CD14-positive monocyte (primary cell): ENCODE measurements around the gene TMEM117. TPM values are rescaled to one million over a fixed set of nuclear protein-coding genes. Genes with fewer than 3 reads are reported as not detected.
"Not testable (repeated sequence)": the region's sequence is repeated elsewhere in the genome, so short reads cannot be mapped to it uniquely, and the experiment has no call there.

Experiments used
- DNase-seq, 3 donors: peaks; one replicate each; pipeline ENCODE4 v3.0.0-alpha.2; 2011 to 2022
- H2AFZ ChIP-seq: 2 replicates; pipeline ENCODE4 v1.6.0; 2012; ENCODE audit warnings: mild to moderate bottlenecking, low read depth, low read length, inconsistent platforms; ENCODE audit not compliant: insufficient read depth, poor library complexity, severe bottlenecking
- H3K27ac ChIP-seq, 2 donors: 1 replicate in 1 of 2; 2 replicates in 1 of 2; pipeline ENCODE4 v1.5.1; 2012 to 2013; ENCODE audit warnings: low read length in 2 of 2, control low read depth in 1 of 2, inconsistent platforms in 1 of 2, low read depth in 1 of 2, mild to moderate bottlenecking in 1 of 2
- H3K27me3 ChIP-seq, 2 donors: one replicate each; pipeline versions ENCODE4 v1.6.0 to v1.6.1; 2011 to 2013; ENCODE audit warnings: low read length in 2 of 2; ENCODE audit not compliant: control insufficient read depth in 2 of 2, insufficient read depth in 2 of 2
- H3K36me3 ChIP-seq, 2 donors: replicated peaks in 1 of 2; 1 replicate in 1 of 2; 2 replicates in 1 of 2; pipeline versions ENCODE4 v1.5.1 to v1.6.1; 2012 to 2013; ENCODE audit warnings: low read length in 2 of 2, control low read depth in 1 of 2, inconsistent platforms in 1 of 2, mild to moderate bottlenecking in 1 of 2; ENCODE audit not compliant: insufficient read depth in 2 of 2, control insufficient read depth in 1 of 2
- H3K4me1 ChIP-seq, 2 donors: 1 replicate in 1 of 2; 2 replicates in 1 of 2; pipeline versions ENCODE4 v1.5.1 to v1.6.1; 2012 to 2013; ENCODE audit warnings: low read length in 2 of 2, control low read depth in 1 of 2, inconsistent platforms in 1 of 2, mild to moderate bottlenecking in 1 of 2, moderate library complexity in 1 of 2; ENCODE audit not compliant: insufficient read depth in 2 of 2, control insufficient read depth in 1 of 2
- H3K4me2 ChIP-seq: replicated peaks from 2 replicates; pipeline ENCODE3; 2012; ENCODE audit warnings: low read length, moderate library complexity, mild to moderate bottlenecking; ENCODE audit not compliant: poor library complexity, severe bottlenecking; ENCODE audit errors: extremely low read depth
- H3K4me3 ChIP-seq, 3 experiments: fragments of 200-600 bp in 1 of 3; sonication (generic) in 1 of 3; replicated peaks in 1 of 3; 1 replicate in 2 of 3; 2 replicates in 1 of 3; pipeline ENCODE4 v1.5.1; 2011 to 2013; ENCODE audit warnings: low read length in 3 of 3, mild to moderate bottlenecking in 3 of 3, control low read depth in 2 of 3, low read depth in 2 of 3, inconsistent platforms in 1 of 3, moderate library complexity in 1 of 3
- H3K79me2 ChIP-seq: 2 replicates; pipeline ENCODE4 v1.6.0; 2012; ENCODE audit warnings: mild to moderate bottlenecking, control low read depth, inconsistent platforms, low read length, moderate library complexity; ENCODE audit not compliant: insufficient read depth
- H3K9ac ChIP-seq: 2 replicates; pipeline ENCODE4 v1.6.0; 2017; ENCODE audit warnings: low read length, mild to moderate bottlenecking; ENCODE audit not compliant: insufficient read depth, poor library complexity, severe bottlenecking
- H3K9me3 ChIP-seq, 2 donors: replicated peaks in 1 of 2; 1 replicate in 1 of 2; 2 replicates in 1 of 2; pipeline versions ENCODE4 v1.5.1 to v1.6.1; 2012 to 2013; ENCODE audit warnings: low read length in 2 of 2, control low read depth in 1 of 2; ENCODE audit not compliant: control insufficient read depth in 1 of 2, insufficient read depth in 1 of 2
- H4K20me1 ChIP-seq: 2 replicates; pipeline ENCODE4 v1.6.0; 2012; ENCODE audit warnings: mild to moderate bottlenecking, low read length, control low read depth, moderate library complexity; ENCODE audit not compliant: insufficient read depth
- H3K27ac Mint-ChIP-seq, 7 donors: one replicate each; pipeline ENCODE4 v1.8.0; 2020; ENCODE audit warnings: mild to moderate bottlenecking in 7 of 7, mixed read lengths in 7 of 7, moderate library complexity in 6 of 7, inconsistent platforms in 2 of 7
- H3K27me3 Mint-ChIP-seq, 3 donors: one replicate each; pipeline ENCODE4 v1.8.0; 2021 to 2022; ENCODE audit warnings: low read depth in 3 of 3, mild to moderate bottlenecking in 3 of 3, mixed read lengths in 3 of 3, moderate library complexity in 3 of 3, inconsistent platforms in 1 of 3
- H3K36me3 Mint-ChIP-seq, 2 donors: one replicate each; pipeline ENCODE4 v1.8.0; 2020; ENCODE audit warnings: mixed read lengths in 2 of 2, inconsistent platforms in 1 of 2, mild to moderate bottlenecking in 1 of 2
- H3K4me1 Mint-ChIP-seq: one replicate; pipeline ENCODE4 v1.8.0; 2020; ENCODE audit warnings: mild to moderate bottlenecking, mixed read lengths
- H3K4me3 Mint-ChIP-seq, 2 donors: one replicate each; pipeline ENCODE4 v1.8.0; 2020; ENCODE audit warnings: mild to moderate bottlenecking in 2 of 2, mixed read lengths in 2 of 2, moderate library complexity in 1 of 2
- H3K9me3 Mint-ChIP-seq, 7 donors: one replicate each; pipeline ENCODE4 v1.8.0; 2020 to 2022; ENCODE audit warnings: mixed read lengths in 7 of 7, mild to moderate bottlenecking in 6 of 7, moderate library complexity in 6 of 7, inconsistent platforms in 2 of 7
- CTCF ChIP-seq: fragments of 200-600 bp; IDR thresholded peaks from one replicate; pipeline ENCODE4 v1.8.0; 2022; ENCODE audit warnings: antibody characterized with exemption, mild to moderate bottlenecking
- WGBS: methylation state at CpG from one replicate; pipeline ENCODE4 v1.1.5; 2013; ENCODE audit warnings: missing lambda C conversion rate; ENCODE audit not compliant: insufficient coverage; 5-methylcytosine and 5-hydroxymethylcytosine counted together
- intact Hi-C, 2 donors: fragments of 100-400 bp; cut with micrococcal nuclease; formaldehyde crosslinking; loops; one replicate each; pipeline versions ENCODE4 v1.15.0 to v1.15.1; 2023
- polyA plus RNA-seq, 3 donors: library from polyadenylated mRNA; depleted of rRNA in 1 of 3; unstranded in 2 of 3; stranded (reverse) in 1 of 3; fragments of 300-500 nt in 2 of 3; fragments of >200 nt in 1 of 3; fragmentation: Illumina TruSeq in 2 of 3; gene quantifications; 1 replicate in 2 of 3; 2 replicates in 1 of 3; pipeline ENCODE4 v1.2.3, GENCODE V29; 2012 to 2021

Gene TMEM117
- polyA plus RNA-seq, 3 donors, result 0.11 to 0.42 TPM; not detected in 1

- Histone ChIP-seq H3K27me3 (no peaks in the 10 kb centered on the region), H2AFZ (no peak overlapping the region), H3K4me3 (no peak overlapping the region), H4K20me1 (no peaks in the 10 kb centered on the region), H3K79me2 (no peaks in the 10 kb centered on the region), H3K27ac (no peak overlapping the region), H3K4me1 (no peaks in the 10 kb centered on the region), H3K9me3 (peaks cover 0 to 19% of the 10 kb centered on the region in 2 donors), H3K9ac (no peak overlapping the region), H3K4me2 (no peak overlapping the region), H3K36me3 (no peaks in the 10 kb centered on the region)
- peaks cover 1 to 11% (median 5%) of the 10 kb centered on the region in 7 donors for H3K9me3 Mint-ChIP-seq
- 100% methylated on average over 1 of the region's 5 CpGs for WGBS
- no peaks in the 10 kb centered on the region for H3K36me3 Mint-ChIP-seq
- H3K4me3 Mint-ChIP-seq, result no peak overlapping the region
- no peak for TF ChIP-seq CTCF
- peaks cover 0 to 2% (median 0%) of the 10 kb centered on the region in 3 donors for H3K27me3 Mint-ChIP-seq
- intact Hi-C loops, result no loop called here
- H3K4me1 Mint-ChIP-seq, result no peaks in the 10 kb centered on the region
- no peak for DNase-seq
- no peak overlapping the region for H3K27ac Mint-ChIP-seq
Observed at GRCh38 chr12:44038411-44038810, 202.5 kb downstream of the TMEM117 start.

- DNase-seq, H3K4me3 Mint-ChIP-seq, H3K9ac ChIP-seq, H4K20me1 ChIP-seq, H3K79me2 ChIP-seq, H3K27me3 ChIP-seq, intact Hi-C loops, H3K4me1 Mint-ChIP-seq, H3K4me2 ChIP-seq, H3K36me3 Mint-ChIP-seq, H3K36me3 ChIP-seq, H3K4me1 ChIP-seq, H3K27me3 Mint-ChIP-seq, H2AFZ ChIP-seq, H3K4me3 ChIP-seq, H3K27ac Mint-ChIP-seq, H3K27ac ChIP-seq: not testable (repeated sequence)
- WGBS, result 83% methylated on average over 1 of the region's 2 CpGs
- H3K9me3 ChIP-seq, result peaks cover 12 to 14% of the 10 kb centered on the region in 2 donors
- H3K9me3 Mint-ChIP-seq, result peaks cover 6 to 21% (median 10%) of the 10 kb centered on the region in 7 donors
Observed at GRCh38 chr12:44044491-44044890, 208.6 kb downstream of the TMEM117 start.
